ENCODE data around the gene TFG.
A peak's percentile ranks its signal among the peaks of the same experiment; 100 is the strongest.

The TFG gene

GRCh38 chr3:100695696-100696095, 13.6 kb upstream of the TFG start:
- Histone ChIP-seq H3K4me1 (ENCODE audit: insufficient read depth, poor library complexity, severe bottlenecking) (peaks cover 21% of the 10 kb centered on the region), H3K27ac (ENCODE audit: poor library complexity, severe bottlenecking) (peak overlapping the region; percentile 16), H3K9me3 (ENCODE audit: severe bottlenecking) (no peaks in the 10 kb centered on the region), H3K27me3 (ENCODE audit: insufficient read depth, poor library complexity, severe bottlenecking) (no peaks in the 10 kb centered on the region), H3K4me3 (ENCODE audit: severe bottlenecking) (no peak overlapping the region), H3K36me3 (ENCODE audit: low read depth) (no peaks in the 10 kb centered on the region)
- DNase-seq (ENCODE audit: low spot score) (no peak), ATAC-seq (ENCODE audit: low read depth) (no peak)
- no peak for TF ChIP-seq CTCF (IDR thresholded peaks at IDR 0.05; ENCODE audit: poor library complexity, severe bottlenecking)

DNA sequence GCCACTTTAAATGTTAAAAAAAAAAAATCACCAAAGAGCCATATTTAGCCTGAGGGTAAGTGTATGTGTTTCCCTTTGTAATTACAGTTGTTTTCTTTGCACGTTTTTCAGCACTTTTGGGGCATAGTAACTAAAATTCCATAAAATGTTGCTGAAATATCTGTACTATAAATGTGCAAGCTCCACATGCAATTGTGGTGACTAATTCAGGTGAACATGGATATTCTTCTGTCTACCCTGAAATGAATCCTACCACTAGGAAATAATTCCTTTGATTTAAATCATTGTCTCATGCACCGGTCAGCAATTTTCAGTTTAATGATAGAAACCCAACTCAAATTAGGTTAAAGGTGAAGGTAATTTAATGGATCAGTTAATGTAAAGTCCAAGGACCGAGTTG, 13.1 kb upstream of the TFG start:
- DNase-seq (ENCODE audit: low spot score) (no peak), ATAC-seq (ENCODE audit: low read depth) (peak; percentile 76)
- Histone ChIP-seq H3K4me3 (ENCODE audit: severe bottlenecking) (no peak overlapping the region), H3K9me3 (ENCODE audit: severe bottlenecking) (no peaks in the 10 kb centered on the region), H3K36me3 (ENCODE audit: low read depth) (no peaks in the 10 kb centered on the region), H3K27me3 (ENCODE audit: insufficient read depth, poor library complexity, severe bottlenecking) (no peaks in the 10 kb centered on the region), H3K27ac (ENCODE audit: poor library complexity, severe bottlenecking) (peak overlapping the region; percentile 16), H3K4me1 (ENCODE audit: insufficient read depth, poor library complexity, severe bottlenecking) (peaks cover 21% of the 10 kb centered on the region)
- no peak for TF ChIP-seq CTCF (IDR thresholded peaks at IDR 0.05; ENCODE audit: poor library complexity, severe bottlenecking)

GRCh38 chr3:100697172-100697571, 12.1 kb upstream of the TFG start:
- H3K27me3 ChIP-seq (ENCODE audit: insufficient read depth, poor library complexity, severe bottlenecking): no peaks in the 10 kb centered on the region
- no peak overlapping the region for H3K4me3 ChIP-seq (ENCODE audit: severe bottlenecking)
- no peaks in the 10 kb centered on the region for H3K36me3 ChIP-seq (ENCODE audit: low read depth)
- DNase-seq (ENCODE audit: low spot score) (no peak), ATAC-seq (ENCODE audit: low read depth) (no peak)
- peaks cover 29% of the 10 kb centered on the region for H3K4me1 ChIP-seq (ENCODE audit: insufficient read depth, poor library complexity, severe bottlenecking)
- H3K27ac ChIP-seq (ENCODE audit: poor library complexity, severe bottlenecking): no peak overlapping the region
- no peak for TF ChIP-seq CTCF (IDR thresholded peaks at IDR 0.05; ENCODE audit: poor library complexity, severe bottlenecking)
- H3K9me3 ChIP-seq (ENCODE audit: severe bottlenecking): no peaks in the 10 kb centered on the region

DNA sequence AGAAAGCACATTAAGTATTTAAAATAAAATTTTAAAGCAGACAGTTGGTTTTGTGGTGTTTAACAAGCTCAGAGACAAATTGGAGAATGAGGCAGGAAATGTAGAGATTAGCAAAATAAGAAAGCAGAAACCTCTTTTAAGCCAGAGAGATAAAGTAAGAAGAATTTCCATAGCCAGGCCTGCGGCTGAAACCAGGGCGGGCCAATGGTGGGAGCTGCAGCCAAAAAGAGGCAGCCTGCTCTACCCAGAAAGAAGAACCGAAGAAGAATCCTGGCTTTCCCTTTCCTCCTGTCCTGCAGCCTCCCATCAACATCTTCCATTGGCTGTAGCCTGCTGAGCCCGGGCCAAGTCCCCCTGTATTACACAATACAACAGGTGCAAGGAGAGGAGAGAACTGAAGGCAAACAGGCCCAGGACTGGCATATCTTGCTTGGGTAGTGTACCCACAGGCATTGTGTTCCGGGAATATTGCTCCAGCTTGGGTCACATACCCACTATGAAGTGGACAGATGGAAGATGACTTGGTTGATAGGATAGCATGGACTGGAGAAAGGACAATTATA, 11.5 kb upstream of the TFG start:
- ATAC-seq (ENCODE audit: low read depth) (no peak), DNase-seq (ENCODE audit: low spot score) (no peak)
- no peak for TF ChIP-seq CTCF (IDR thresholded peaks at IDR 0.05; ENCODE audit: poor library complexity, severe bottlenecking)

GRCh38 chr3:100698736-100699135, 10.6 kb upstream of the TFG start:
- no peak overlapping the region for H3K27ac ChIP-seq (ENCODE audit: poor library complexity, severe bottlenecking)
- no peaks in the 10 kb centered on the region for H3K27me3 ChIP-seq (ENCODE audit: insufficient read depth, poor library complexity, severe bottlenecking)
- no peaks in the 10 kb centered on the region for H3K9me3 ChIP-seq (ENCODE audit: severe bottlenecking)
- no peak for DNase-seq (ENCODE audit: low spot score)
- no peak for ATAC-seq (ENCODE audit: low read depth)
- H3K36me3 ChIP-seq (ENCODE audit: low read depth): no peaks in the 10 kb centered on the region
- peaks cover 38% of the 10 kb centered on the region for H3K4me1 ChIP-seq (ENCODE audit: insufficient read depth, poor library complexity, severe bottlenecking)
- no peak for TF ChIP-seq CTCF (IDR thresholded peaks at IDR 0.05; ENCODE audit: poor library complexity, severe bottlenecking)
- H3K4me3 ChIP-seq (ENCODE audit: severe bottlenecking): no peak overlapping the region

More for the DNA sequence above, 11.5 kb upstream of the TFG start:
- Histone ChIP-seq H3K9me3 (ENCODE audit: severe bottlenecking) (no peaks in the 10 kb centered on the region), H3K27ac (ENCODE audit: poor library complexity, severe bottlenecking) (no peak overlapping the region), H3K4me3 (ENCODE audit: severe bottlenecking) (no peak overlapping the region), H3K4me1 (ENCODE audit: insufficient read depth, poor library complexity, severe bottlenecking) (peaks cover 36% of the 10 kb centered on the region), H3K36me3 (ENCODE audit: low read depth) (no peaks in the 10 kb centered on the region), H3K27me3 (ENCODE audit: insufficient read depth, poor library complexity, severe bottlenecking) (no peaks in the 10 kb centered on the region)
